Calu3 (cell line): Measurements from ENCODE around the gene POLR3G. TPM values are rescaled to one million over a fixed set of nuclear protein-coding genes. Genes with fewer than 3 reads are reported as not detected.

Experiments
- BruUV-seq: library from RNA; stranded (reverse); fragments of 400-500 nt; replicated peaks from 2 replicates; lab custom pipeline; 2021; lab: Mats Ljungman, UMichigan
- CTCF ChIA-PET: fragments of 300-600 bp; sonication (Branson Sonifier 250); formaldehyde crosslinking; loops from one replicate; lab custom pipeline; 2022; ENCODE audit warnings: antibody characterized with exemption; lab: Charles Lee
- DNase-seq: peaks from one replicate; pipeline ENCODE4 v3.0.0; 2022
- H3K27ac Mint-ChIP-seq: one replicate; pipeline ENCODE4 v1.8.0; 2022; ENCODE audit warnings: mixed read lengths; ENCODE audit not compliant: unreplicated experiment
- H3K27me3 Mint-ChIP-seq: one replicate; pipeline ENCODE4 v1.8.0; 2022; ENCODE audit warnings: mixed read lengths; ENCODE audit not compliant: unreplicated experiment
- H3K36me3 Mint-ChIP-seq: one replicate; pipeline ENCODE4 v1.8.0; 2022; ENCODE audit warnings: mild to moderate bottlenecking, moderate library complexity, mixed read lengths; ENCODE audit not compliant: insufficient read depth, unreplicated experiment
- H3K4me1 Mint-ChIP-seq: one replicate; pipeline ENCODE4 v1.8.0; 2022; ENCODE audit warnings: mild to moderate bottlenecking, low read depth, mixed read lengths; ENCODE audit not compliant: unreplicated experiment
- H3K4me3 Mint-ChIP-seq: one replicate; pipeline ENCODE4 v1.8.0; 2022; ENCODE audit warnings: mild to moderate bottlenecking, low read depth, moderate library complexity, mixed read lengths; ENCODE audit not compliant: unreplicated experiment
- H3K9me3 Mint-ChIP-seq: one replicate; pipeline ENCODE4 v1.8.0; 2022; ENCODE audit warnings: low read depth, mixed read lengths; ENCODE audit not compliant: unreplicated experiment
- CTCF ChIP-seq: fragments of 200-600 bp; IDR thresholded peaks from one replicate; pipeline ENCODE4 v1.8.0; 2022; ENCODE audit warnings: antibody characterized with exemption; ENCODE audit not compliant: unreplicated experiment
- intact Hi-C: fragments of 100-400 bp; cut with micrococcal nuclease; formaldehyde crosslinking; loops from one replicate; pipeline ENCODE4 v1.10.0; 2022; ENCODE audit not compliant: unreplicated experiment
- total RNA-seq: library from RNA; stranded (reverse); gene quantifications from 2 replicates; pipeline ENCODE4 v1.2.3, GENCODE V29; 2022

Gene POLR3G
- total RNA-seq, 1 experiment from 2014 or later = 15.0 TPM

GRCh38 chr5:90438100-90438499 lies 36.6 kb upstream of the POLR3G start:
- Mint-ChIP-seq H3K4me1 (peaks cover 20% of the 10 kb centered on the region), H3K27me3 (peaks cover 25% of the 10 kb centered on the region), H3K4me3 (no peak overlapping the region), H3K36me3 (no peaks in the 10 kb centered on the region), H3K27ac (no peak overlapping the region), H3K9me3 (no peaks in the 10 kb centered on the region)
- no peak for TF ChIP-seq CTCF
- CTCF ChIA-PET = interaction anchor here (0.8 to 1.3 kb wide), 2 partner anchors 28 to 1709 kb away, joined by 3 read pairs; partner anchors contain the start of gene CETN3
- BruUV-seq = no TSS peak
- DNase-seq = no peak
- intact Hi-C loops = no loop called here

GRCh38 chr5:90440644-90441043 lies 34.0 kb upstream of the POLR3G start:
- Mint-ChIP-seq H3K27me3 (peaks cover 19% of the 10 kb centered on the region), H3K4me3 (no peak overlapping the region), H3K36me3 (no peaks in the 10 kb centered on the region), H3K9me3 (no peaks in the 10 kb centered on the region), H3K4me1 (peaks cover 20% of the 10 kb centered on the region), H3K27ac (no peak overlapping the region)
- CTCF ChIA-PET = interaction anchor here (1.5 kb wide), 1 partner anchor 164 kb away, joined by 10 read pairs; no protein-coding TSS in a partner anchor
- intact Hi-C loops = loop anchor here (1.0 kb wide), 2 partner anchors 90 to 164 kb away; no protein-coding TSS in a partner anchor
- no peak for TF ChIP-seq CTCF
- BruUV-seq = no TSS peak
- no peak for DNase-seq

GRCh38 chr5:90446961-90447360 lies 27.7 kb upstream of the POLR3G start:
- Mint-ChIP-seq H3K27ac (no peak overlapping the region), H3K9me3 (no peaks in the 10 kb centered on the region), H3K27me3 (no peaks in the 10 kb centered on the region), H3K36me3 (no peaks in the 10 kb centered on the region), H3K4me3 (no peak overlapping the region), H3K4me1 (no peaks in the 10 kb centered on the region)
- DNase-seq = no peak
- intact Hi-C loops = no loop called here
- BruUV-seq = no TSS peak
- TF ChIP-seq CTCF = no peak
- CTCF ChIA-PET = no interaction called here

- CTCF ChIA-PET = interaction anchor here (1.0 to 1.3 kb wide), 2 partner anchors 9 to 14 kb away, joined by 3 read pairs; partner anchors contain the start of genes MBLAC2 and POLR3G
- no peaks in the 10 kb centered on the region for H3K4me1 Mint-ChIP-seq
- DNase-seq = no peak
- H3K36me3 Mint-ChIP-seq = no peaks in the 10 kb centered on the region
- no peak for TF ChIP-seq CTCF
- no peaks in the 10 kb centered on the region for H3K9me3 Mint-ChIP-seq
- no peaks in the 10 kb centered on the region for H3K27me3 Mint-ChIP-seq
- H3K27ac Mint-ChIP-seq = no peak overlapping the region
- no peak overlapping the region for H3K4me3 Mint-ChIP-seq
- intact Hi-C loops = loop anchor here (1.0 kb wide), 1 partner anchor 22 kb away; no protein-coding TSS in a partner anchor
- BruUV-seq = no TSS peak
Measured at GRCh38 chr5:90461288-90461687, 13.4 kb upstream of the POLR3G start.
